Measurements from ENCODE around the gene TMEM272.

DNA sequence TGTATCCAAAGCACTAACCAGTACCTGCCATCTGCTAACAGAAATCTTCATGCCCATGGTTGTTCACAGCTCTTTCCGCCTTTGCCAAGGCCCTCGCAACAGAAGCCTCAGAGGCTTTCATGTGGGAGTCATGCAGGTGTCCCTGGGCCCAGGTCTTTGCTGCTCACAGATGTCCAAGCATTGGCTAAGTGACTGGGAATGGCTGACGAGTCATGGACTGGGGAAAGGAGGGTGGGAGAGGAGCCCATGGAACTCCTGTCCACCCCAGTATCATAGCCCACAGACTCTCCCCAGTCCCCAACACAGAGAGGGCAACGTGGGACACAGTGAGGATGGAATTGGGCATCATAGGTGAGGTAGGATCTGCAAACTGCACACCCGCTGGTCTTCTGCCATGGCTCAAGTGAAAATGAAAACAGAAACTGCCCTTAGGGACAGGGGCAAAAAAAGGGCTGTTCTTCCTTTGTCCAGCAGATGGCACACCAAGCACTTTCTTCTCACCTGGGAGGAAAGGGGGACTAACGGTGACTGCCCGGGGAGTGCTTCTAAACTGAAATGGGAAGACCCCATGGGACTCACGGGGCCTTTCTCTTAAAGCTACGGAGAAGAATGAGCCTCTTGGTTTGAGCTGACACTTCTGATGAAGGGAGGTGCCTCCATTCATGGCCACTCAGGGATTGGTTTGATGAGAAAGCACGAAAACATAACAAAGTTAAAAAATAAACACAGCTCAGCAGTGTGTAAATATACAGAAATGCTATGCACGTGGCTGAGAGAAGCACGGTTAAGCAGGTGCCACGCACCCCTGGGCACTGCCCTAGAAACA, 29.9 kb downstream of the TMEM272 start:
- TF ChIP-seq ESRRA (IDR thresholded peaks at IDR 0.05; ENCODE audit: borderline replicate concordance, low read depth) (no peak), MEIS2 (IDR thresholded peaks at IDR 0.05; ENCODE audit: partially characterized antibody) (no peak), FOXA3 (CRISPR knock-in tag; conservative IDR thresholded peaks at IDR 0.05 in 1 of 2, IDR thresholded peaks at IDR 0.05 in 1 of 2) (no peak), RBFOX2 (IDR thresholded peaks at IDR 0.05; ENCODE audit: low read depth, low read length) (no peak), TAF1 (IDR thresholded peaks at IDR 0.05; ENCODE audit: control insufficient read depth, extremely low read depth, insufficient read depth, low read length, severe bottlenecking) (no peak), ZNF239 (CRISPR knock-in tag; IDR thresholded peaks at IDR 0.05) (no peak), ZNF174 (CRISPR knock-in tag; IDR thresholded peaks at IDR 0.05) (no peak), ZBTB1 (CRISPR knock-in tag; IDR thresholded peaks at IDR 0.05; ENCODE audit: borderline replicate concordance, low read depth) (no peak), FIP1L1 (IDR thresholded peaks at IDR 0.05; ENCODE audit: low read depth, low read length, poor library complexity, severe bottlenecking) (no peak)
- TF ChIP-seq, protein P1, sequence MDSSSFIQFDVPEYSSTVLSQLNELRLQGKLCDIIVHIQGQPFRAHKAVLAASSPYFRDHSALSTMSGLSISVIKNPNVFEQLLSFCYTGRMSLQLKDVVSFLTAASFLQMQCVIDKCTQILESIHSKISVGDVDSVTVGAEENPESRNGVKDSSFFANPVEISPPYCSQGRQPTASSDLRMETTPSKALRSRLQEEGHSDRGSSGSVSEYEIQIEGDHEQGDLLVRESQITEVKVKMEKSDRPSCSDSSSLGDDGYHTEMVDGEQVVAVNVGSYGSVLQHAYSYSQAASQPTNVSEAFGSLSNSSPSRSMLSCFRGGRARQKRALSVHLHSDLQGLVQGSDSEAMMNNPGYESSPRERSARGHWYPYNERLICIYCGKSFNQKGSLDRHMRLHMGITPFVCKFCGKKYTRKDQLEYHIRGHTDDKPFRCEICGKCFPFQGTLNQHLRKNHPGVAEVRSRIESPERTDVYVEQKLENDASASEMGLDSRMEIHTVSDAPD (CRISPR knock-in tag; IDR thresholded peaks at IDR 0.05) = no peak
- TF ChIP-seq, protein P2, sequence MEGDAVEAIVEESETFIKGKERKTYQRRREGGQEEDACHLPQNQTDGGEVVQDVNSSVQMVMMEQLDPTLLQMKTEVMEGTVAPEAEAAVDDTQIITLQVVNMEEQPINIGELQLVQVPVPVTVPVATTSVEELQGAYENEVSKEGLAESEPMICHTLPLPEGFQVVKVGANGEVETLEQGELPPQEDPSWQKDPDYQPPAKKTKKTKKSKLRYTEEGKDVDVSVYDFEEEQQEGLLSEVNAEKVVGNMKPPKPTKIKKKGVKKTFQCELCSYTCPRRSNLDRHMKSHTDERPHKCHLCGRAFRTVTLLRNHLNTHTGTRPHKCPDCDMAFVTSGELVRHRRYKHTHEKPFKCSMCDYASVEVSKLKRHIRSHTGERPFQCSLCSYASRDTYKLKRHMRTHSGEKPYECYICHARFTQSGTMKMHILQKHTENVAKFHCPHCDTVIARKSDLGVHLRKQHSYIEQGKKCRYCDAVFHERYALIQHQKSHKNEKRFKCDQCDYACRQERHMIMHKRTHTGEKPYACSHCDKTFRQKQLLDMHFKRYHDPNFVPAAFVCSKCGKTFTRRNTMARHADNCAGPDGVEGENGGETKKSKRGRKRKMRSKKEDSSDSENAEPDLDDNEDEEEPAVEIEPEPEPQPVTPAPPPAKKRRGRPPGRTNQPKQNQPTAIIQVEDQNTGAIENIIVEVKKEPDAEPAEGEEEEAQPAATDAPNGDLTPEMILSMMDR (IDR thresholded peaks at IDR 0.05 in 2 of 3, conservative IDR thresholded peaks at IDR 0.05 in 1 of 3; ENCODE audit: insufficient read depth in 2 of 3, low read depth in 1 of 3, low read length in 3 of 3) = peak; percentile 67 to 80 (median 77)
- TF ChIP-seq, protein P3, sequence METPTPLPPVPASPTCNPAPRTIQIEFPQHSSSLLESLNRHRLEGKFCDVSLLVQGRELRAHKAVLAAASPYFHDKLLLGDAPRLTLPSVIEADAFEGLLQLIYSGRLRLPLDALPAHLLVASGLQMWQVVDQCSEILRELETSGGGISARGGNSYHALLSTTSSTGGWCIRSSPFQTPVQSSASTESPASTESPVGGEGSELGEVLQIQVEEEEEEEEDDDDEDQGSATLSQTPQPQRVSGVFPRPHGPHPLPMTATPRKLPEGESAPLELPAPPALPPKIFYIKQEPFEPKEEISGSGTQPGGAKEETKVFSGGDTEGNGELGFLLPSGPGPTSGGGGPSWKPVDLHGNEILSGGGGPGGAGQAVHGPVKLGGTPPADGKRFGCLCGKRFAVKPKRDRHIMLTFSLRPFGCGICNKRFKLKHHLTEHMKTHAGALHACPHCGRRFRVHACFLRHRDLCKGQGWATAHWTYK (CRISPR knock-in tag; IDR thresholded peaks at IDR 0.05) = no peak
- TF ChIP-seq, protein P4, sequence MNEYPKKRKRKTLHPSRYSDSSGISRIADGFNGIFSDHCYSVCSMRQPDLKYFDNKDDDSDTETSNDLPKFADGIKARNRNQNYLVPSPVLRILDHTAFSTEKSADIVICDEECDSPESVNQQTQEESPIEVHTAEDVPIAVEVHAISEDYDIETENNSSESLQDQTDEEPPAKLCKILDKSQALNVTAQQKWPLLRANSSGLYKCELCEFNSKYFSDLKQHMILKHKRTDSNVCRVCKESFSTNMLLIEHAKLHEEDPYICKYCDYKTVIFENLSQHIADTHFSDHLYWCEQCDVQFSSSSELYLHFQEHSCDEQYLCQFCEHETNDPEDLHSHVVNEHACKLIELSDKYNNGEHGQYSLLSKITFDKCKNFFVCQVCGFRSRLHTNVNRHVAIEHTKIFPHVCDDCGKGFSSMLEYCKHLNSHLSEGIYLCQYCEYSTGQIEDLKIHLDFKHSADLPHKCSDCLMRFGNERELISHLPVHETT (CRISPR knock-in tag; conservative IDR thresholded peaks at IDR 0.05 in 1 of 2, IDR thresholded peaks at IDR 0.05 in 1 of 2) = no peak
- TF ChIP-seq, protein P5, sequence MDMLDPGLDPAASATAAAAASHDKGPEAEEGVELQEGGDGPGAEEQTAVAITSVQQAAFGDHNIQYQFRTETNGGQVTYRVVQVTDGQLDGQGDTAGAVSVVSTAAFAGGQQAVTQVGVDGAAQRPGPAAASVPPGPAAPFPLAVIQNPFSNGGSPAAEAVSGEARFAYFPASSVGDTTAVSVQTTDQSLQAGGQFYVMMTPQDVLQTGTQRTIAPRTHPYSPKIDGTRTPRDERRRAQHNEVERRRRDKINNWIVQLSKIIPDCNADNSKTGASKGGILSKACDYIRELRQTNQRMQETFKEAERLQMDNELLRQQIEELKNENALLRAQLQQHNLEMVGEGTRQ (CRISPR knock-in tag; IDR thresholded peaks at IDR 0.05) = no peak
